Measurements from ENCODE around the gene GPSM1. TPM values are rescaled to one million over a fixed set of nuclear protein-coding genes. Genes with fewer than 3 reads are reported as not detected.
A peak's percentile ranks its signal among the peaks of the same experiment; 100 is the strongest.

GPSM1 gene
- total RNA-seq = 10 to 100 TPM in 1 of 3 donors, 1 to 10 TPM in 2; 2.4 to 15.0 (median 4.2) TPM
- long read RNA-seq, donor 1, transcript GPSM1-205 (14 exons, 3,633 nt) = major isoform, 21 of 34 reads
- long read RNA-seq, donor 1, partial matches to known transcripts = 8 of 34 reads
- long read RNA-seq, donor 1, other reads (novel, unspliced or antisense) = 4 of 34 reads
- long read RNA-seq, donor 2 = 0 reads

DNA sequence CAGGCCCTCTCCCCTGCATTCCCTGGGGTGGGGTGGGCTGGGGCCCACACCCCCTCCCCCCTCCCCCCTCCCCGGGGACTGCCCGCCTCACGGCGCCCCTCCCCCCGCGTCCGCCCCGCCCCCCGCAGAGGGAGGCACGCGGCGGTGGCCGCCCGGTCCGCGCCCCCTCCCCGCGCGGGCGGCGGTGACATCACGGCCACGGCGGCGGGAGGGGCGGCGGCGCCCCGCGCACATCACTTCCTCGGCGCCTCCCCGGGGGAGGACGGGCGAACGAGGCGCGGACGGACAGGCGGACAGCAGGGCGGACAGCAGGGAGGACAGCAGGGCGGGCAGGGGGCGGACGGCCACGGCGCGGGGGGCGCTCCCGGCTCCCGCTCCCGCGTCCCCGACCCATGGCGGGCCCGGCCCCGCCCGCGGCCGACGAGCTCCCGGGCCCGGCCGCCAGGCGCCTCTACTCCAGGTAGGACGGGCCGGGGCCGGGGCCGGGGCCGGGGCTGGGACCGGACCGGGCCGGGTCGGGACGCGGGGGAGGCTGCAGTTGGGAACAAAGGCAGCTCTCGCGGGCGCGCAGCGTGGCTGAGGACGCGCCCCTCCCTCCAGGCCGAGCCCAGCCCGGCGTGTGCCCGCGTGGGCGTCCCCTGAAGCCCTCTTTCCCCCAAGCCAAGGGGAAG lies at the start of gene GPSM1:
Gene GPSM1 (plus strand): TSS at position 236 of the 671 bp plus-strand sequence. CDS start 157 bp downstream, at position 393.
- Histone ChIP-seq H3K36me3 (ENCODE audit: low read depth) (no peaks in the 10 kb centered on the region), H3K4me3 (no peak within 1 kb of the TSS), H3K4me1 (ENCODE audit: low read depth) (peaks cover 5% of the 10 kb centered on the region), H3K9me3 (no peaks in the 10 kb centered on the region)
- ATAC-seq (peak; percentile 33), DNase-seq (no peak)
- intact Hi-C loops (cut with DNase I, micrococcal nuclease) = loop anchor here in 1 of 2 donors (5.0 kb wide), 1 partner anchor 140 kb away; no protein-coding TSS in a partner anchor
- TF ChIP-seq, protein P1, sequence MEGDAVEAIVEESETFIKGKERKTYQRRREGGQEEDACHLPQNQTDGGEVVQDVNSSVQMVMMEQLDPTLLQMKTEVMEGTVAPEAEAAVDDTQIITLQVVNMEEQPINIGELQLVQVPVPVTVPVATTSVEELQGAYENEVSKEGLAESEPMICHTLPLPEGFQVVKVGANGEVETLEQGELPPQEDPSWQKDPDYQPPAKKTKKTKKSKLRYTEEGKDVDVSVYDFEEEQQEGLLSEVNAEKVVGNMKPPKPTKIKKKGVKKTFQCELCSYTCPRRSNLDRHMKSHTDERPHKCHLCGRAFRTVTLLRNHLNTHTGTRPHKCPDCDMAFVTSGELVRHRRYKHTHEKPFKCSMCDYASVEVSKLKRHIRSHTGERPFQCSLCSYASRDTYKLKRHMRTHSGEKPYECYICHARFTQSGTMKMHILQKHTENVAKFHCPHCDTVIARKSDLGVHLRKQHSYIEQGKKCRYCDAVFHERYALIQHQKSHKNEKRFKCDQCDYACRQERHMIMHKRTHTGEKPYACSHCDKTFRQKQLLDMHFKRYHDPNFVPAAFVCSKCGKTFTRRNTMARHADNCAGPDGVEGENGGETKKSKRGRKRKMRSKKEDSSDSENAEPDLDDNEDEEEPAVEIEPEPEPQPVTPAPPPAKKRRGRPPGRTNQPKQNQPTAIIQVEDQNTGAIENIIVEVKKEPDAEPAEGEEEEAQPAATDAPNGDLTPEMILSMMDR (IDR thresholded peaks at IDR 0.05) = no peak

DNA sequence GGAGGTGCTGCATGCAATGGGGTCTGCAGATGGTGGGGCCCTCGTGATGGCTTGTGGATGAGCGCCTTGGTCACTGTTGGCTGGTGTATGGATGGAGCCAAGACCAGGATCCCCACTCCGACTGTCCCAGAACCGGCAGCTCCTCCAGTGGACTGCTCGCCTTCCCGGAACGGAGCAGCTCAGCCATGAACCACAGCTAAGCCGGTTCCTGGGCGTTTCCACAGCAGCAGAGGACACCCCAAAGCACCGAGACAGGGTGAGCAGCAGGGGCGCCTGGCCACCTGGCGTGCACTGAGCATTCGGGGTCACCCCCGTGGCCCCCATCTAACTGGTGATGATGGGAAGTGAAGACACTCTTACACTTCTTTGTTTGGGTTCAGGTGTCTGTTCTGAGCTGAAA lies 49.6 kb upstream of the GPSM1 start:
- intact Hi-C loops (cut with DNase I, micrococcal nuclease) = no loop called here
- no peaks in the 10 kb centered on the region for H3K4me1 ChIP-seq (ENCODE audit: low read depth)
- DNase-seq = no peak
- TF ChIP-seq, protein P1 (IDR thresholded peaks at IDR 0.05) = no peak
- no peaks in the 10 kb centered on the region for H3K9me3 ChIP-seq
- no peak for ATAC-seq
- no peak overlapping the region for H3K4me3 ChIP-seq
- no peaks in the 10 kb centered on the region for H3K36me3 ChIP-seq (ENCODE audit: low read depth)

DNA sequence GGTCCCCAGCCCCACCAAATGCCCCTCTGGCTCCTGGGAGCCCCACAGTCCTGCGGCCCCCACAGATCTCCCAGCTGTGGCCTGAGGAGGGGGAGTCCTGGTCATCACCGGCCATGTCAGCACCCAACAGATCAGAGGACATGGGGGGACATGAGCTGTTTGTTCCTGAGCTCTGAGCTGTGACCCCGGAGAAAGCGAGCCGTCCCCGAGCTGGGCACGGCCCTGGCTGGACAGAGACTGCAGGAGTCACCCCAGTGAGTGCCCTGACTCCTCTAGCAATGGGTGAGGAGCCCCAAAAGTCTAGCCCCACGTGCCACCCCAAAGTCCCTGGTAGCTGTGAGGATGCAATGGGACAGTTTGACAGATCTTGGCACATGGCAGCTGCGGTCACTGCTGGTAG lies 49.1 kb upstream of the GPSM1 start:
- Histone ChIP-seq H3K9me3 (no peaks in the 10 kb centered on the region), H3K4me3 (no peak overlapping the region), H3K4me1 (ENCODE audit: low read depth) (peaks cover 2% of the 10 kb centered on the region), H3K36me3 (ENCODE audit: low read depth) (no peaks in the 10 kb centered on the region)
- intact Hi-C loops (cut with DNase I, micrococcal nuclease) = no loop called here
- ATAC-seq (no peak), DNase-seq (no peak)
- TF ChIP-seq, protein P1 (IDR thresholded peaks at IDR 0.05) = no peak

DNA sequence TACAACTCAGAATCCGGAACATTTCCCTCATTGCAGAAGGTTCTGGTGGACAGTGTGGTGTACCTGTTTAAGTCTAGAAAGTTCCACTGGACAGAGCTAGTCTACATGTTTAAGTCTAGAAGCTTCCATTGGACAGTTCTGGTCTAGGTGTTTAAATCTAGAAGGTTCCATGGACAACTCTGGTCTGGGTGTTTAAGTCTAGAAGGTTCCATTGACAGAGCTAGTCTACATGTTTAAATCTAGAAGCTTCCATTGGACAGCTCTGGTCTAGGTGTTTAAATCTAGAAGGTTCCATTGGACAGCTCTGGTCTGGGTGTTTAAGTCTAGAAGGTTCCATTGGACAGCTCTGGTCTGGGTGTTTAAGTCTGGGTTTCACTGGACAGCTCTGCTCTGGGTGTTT lies 48.4 kb upstream of the GPSM1 start:
- Histone ChIP-seq H3K9me3 (no peaks in the 10 kb centered on the region), H3K4me3 (no peak overlapping the region), H3K36me3 (ENCODE audit: low read depth) (no peaks in the 10 kb centered on the region), H3K4me1 (ENCODE audit: low read depth) (peaks cover 8% of the 10 kb centered on the region)
- DNase-seq (no peak), ATAC-seq (no peak)
- intact Hi-C loops (cut with DNase I, micrococcal nuclease) = no loop called here
- TF ChIP-seq, protein P1 (IDR thresholded peaks at IDR 0.05) = no peak

DNA sequence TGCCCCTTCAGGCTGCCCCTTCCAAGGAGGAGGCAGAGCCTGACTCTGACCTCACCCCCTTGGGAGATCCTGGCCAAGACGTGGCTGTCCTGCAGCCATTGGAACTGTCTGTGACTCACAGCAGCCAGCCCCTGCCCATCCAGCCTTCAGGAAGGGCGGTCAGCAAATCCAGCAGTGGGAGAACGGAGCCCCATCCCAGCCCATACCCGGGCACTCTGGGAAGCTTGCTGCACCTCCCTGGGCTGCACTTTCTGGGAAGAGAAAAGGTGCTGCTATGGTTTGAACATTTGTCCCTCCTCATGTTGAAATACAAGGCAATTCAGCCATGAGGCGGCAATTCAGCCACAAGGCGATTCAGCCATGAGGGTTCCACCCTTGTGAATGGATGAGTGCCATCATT lies 47.9 kb upstream of the GPSM1 start:
- intact Hi-C loops (cut with DNase I, micrococcal nuclease) = no loop called here
- peaks cover 9% of the 10 kb centered on the region for H3K4me1 ChIP-seq (ENCODE audit: low read depth)
- no peaks in the 10 kb centered on the region for H3K9me3 ChIP-seq
- DNase-seq = no peak
- TF ChIP-seq, protein P1 (IDR thresholded peaks at IDR 0.05) = no peak
- no peaks in the 10 kb centered on the region for H3K36me3 ChIP-seq (ENCODE audit: low read depth)
- ATAC-seq = no peak
- H3K4me3 ChIP-seq = no peak overlapping the region

All from mucosa of descending colon (tissue), 3 donors.